GM12891 (cell line): Measurements from ENCODE around the gene POU2F2.
A peak's percentile ranks its signal among the peaks of the same experiment; 100 is the strongest.

Experiments used
- PAX5 ChIP-seq: IDR thresholded peaks from 2 replicates; pipeline ENCODE4 v1.6.1; 2011; ENCODE audit warnings: low read length, moderate library complexity, mild to moderate bottlenecking; ENCODE audit not compliant: insufficient read depth, severe bottlenecking
- POLR2A ChIP-seq: IDR thresholded peaks from 2 replicates; pipeline ENCODE4 v1.6.1; 2011; ENCODE audit warnings: low read depth, low read length, control low read depth
- POLR2AphosphoS5 ChIP-seq: IDR thresholded peaks from 2 replicates; pipeline ENCODE4 v1.6.1; 2011; ENCODE audit warnings: low read depth, low read length, control low read depth
- TAF1 ChIP-seq: IDR thresholded peaks from 2 replicates; pipeline ENCODE4 v1.6.1; 2011; ENCODE audit warnings: low read depth, low read length, control low read depth

DNA sequence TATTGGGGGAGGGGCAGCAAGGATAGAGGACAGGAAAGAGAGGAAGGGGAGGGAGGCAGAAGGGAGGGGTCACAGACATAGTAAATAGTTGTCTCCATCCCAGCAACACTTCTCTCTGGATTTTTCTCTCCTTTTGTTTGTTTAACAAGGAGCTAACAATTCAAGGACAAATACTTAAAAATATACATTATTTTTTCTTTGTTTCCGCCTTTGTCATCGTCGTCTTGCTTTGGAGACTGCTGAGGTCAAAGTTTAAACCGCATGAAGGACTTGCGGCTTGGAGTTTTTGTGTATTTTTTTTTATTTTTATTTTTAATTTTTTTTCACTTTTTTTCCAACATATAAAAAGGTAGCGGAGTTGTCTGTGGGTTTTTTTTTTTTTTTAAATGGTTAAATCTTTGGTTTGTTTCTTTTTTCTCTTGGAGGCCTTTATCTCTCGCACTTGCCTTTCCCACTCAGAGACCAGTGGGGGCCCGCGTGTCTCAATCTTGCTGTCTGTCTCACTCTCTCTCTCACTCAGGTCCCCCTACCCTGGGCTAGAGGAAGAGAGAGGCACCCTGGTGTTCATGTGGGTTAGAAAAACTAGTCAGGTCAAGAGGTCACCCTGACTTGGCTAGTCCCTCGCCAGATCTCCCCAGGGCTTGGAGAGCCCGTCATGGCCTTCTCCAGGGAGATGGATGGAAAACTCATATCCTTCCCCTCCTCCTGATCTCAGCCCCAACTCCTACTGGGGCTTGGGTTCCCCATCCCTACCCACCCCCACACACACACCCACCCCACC lies 45.3 kb downstream of the POU2F2 start:
- TF ChIP-seq POLR2A (peak; percentile 1; the same call in 1 of the 2 replicates), POLR2AphosphoS5 (no peak), TAF1 (no peak), PAX5 (no peak)
